Right atrium auricular region (tissue), 2 donors: ENCODE results near the gene WNT10A. TPM values are rescaled to one million over a fixed set of nuclear protein-coding genes. Genes with fewer than 3 reads are reported as not detected.
"Not testable (repeated sequence)": the region's sequence is repeated elsewhere in the genome, so short reads cannot be mapped to it uniquely, and the experiment has no call there.

Experiments
- DNase-seq: peaks from one replicate; pipeline ENCODE4 v3.0.0-alpha.2; 2019; ENCODE audit warnings: low spot score
- H3K27ac ChIP-seq, 2 donors: fragments of 200-600 bp; sonication (generic); 1 replicate in 1 of 2; 2 replicates in 1 of 2; pipeline ENCODE4 v1.5.1; 2016 to 2019
- H3K27me3 ChIP-seq, 2 donors: fragments of 200-600 bp; sonication (generic); one replicate each; pipeline versions ENCODE4 v1.5.1 to v1.6.0; 2017 to 2019
- H3K36me3 ChIP-seq: fragments of 200-600 bp; sonication (generic); one replicate; pipeline ENCODE4 v1.5.1; 2016
- H3K4me1 ChIP-seq, 2 donors: fragments of 200-600 bp; sonication (generic); one replicate each; pipeline versions ENCODE4 v1.5.1 to v1.6.0; 2017 to 2019
- H3K4me3 ChIP-seq, 2 donors: fragments of 200-600 bp; sonication (generic); 1 replicate in 1 of 2; 2 replicates in 1 of 2; pipeline ENCODE4 v1.5.1; 2017 to 2019; ENCODE audit warnings: mild to moderate bottlenecking in 1 of 2, moderate library complexity in 1 of 2
- H3K9me3 ChIP-seq, 2 donors: fragments of 200-600 bp; sonication (generic); one replicate each; pipeline ENCODE4 v1.5.1; 2019
- total RNA-seq, 2 donors: library from RNA; depleted of rRNA; stranded (reverse); fragments of >200 nt; gene quantifications; one replicate each; pipeline ENCODE4 v1.1.0, GENCODE V29; 2016
- TF ChIP-seq, protein P1 (sequence below), 2 donors: fragments of 200-600 bp; sonication (generic); IDR thresholded peaks; one replicate each; pipeline ENCODE4 v1.5.1; 2019; ENCODE audit warnings: antibody characterized with exemption in 2 of 2

The WNT10A gene
- total RNA-seq, 2 donors from 2014 or later, result 0.90 to 1.2 TPM

DNA sequence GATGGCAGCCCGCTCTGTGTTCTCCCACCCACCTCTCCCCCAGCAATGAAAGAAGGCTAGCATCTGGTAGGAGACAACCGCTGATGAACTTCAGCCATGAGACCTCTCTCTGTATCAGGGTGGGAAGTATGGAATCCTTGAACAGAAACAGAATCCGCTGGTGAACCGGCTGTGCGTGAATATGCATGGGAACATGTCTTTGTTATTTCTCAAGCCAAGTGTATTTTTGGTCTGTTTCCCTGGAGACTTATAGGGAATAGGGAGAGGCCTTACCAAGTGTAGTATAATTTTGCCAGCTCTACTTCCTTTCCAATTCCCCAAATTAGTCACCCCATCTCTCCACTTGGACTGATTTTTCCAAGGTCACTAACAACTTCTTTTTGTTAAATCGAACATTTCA, 30.1 kb downstream of the WNT10A start:
- TF ChIP-seq, protein P1, sequence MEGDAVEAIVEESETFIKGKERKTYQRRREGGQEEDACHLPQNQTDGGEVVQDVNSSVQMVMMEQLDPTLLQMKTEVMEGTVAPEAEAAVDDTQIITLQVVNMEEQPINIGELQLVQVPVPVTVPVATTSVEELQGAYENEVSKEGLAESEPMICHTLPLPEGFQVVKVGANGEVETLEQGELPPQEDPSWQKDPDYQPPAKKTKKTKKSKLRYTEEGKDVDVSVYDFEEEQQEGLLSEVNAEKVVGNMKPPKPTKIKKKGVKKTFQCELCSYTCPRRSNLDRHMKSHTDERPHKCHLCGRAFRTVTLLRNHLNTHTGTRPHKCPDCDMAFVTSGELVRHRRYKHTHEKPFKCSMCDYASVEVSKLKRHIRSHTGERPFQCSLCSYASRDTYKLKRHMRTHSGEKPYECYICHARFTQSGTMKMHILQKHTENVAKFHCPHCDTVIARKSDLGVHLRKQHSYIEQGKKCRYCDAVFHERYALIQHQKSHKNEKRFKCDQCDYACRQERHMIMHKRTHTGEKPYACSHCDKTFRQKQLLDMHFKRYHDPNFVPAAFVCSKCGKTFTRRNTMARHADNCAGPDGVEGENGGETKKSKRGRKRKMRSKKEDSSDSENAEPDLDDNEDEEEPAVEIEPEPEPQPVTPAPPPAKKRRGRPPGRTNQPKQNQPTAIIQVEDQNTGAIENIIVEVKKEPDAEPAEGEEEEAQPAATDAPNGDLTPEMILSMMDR (IDR thresholded peaks at IDR 0.05), result no peak

GRCh38 chr2:218920504-218920903, 39.9 kb downstream of the WNT10A start:
- Histone ChIP-seq H3K27me3 (no peaks in the 10 kb centered on the region), H3K4me3 (no peak overlapping the region)

More for the DNA sequence above, 30.1 kb downstream of the WNT10A start:
- no peaks in the 10 kb centered on the region for H3K36me3 ChIP-seq
- peaks cover 0 to 7% of the 10 kb centered on the region in 2 donors for H3K4me1 ChIP-seq
- no peak overlapping the region for H3K27ac ChIP-seq
- no peaks in the 10 kb centered on the region for H3K9me3 ChIP-seq
- DNase-seq, result no peak
- no peak overlapping the region for H3K4me3 ChIP-seq
- H3K27me3 ChIP-seq, result no peaks in the 10 kb centered on the region

GRCh38 chr2:218924757-218925156, 44.1 kb downstream of the WNT10A start:
- Histone ChIP-seq H3K9me3 (no peaks in the 10 kb centered on the region), H3K4me1 (no peaks in the 10 kb centered on the region), H3K27me3 (no peaks in the 10 kb centered on the region), H3K27ac (no peak overlapping the region), H3K36me3 (no peaks in the 10 kb centered on the region), H3K4me3 (no peak overlapping the region)
- DNase-seq, result no peak
- TF ChIP-seq, protein P1 (IDR thresholded peaks at IDR 0.05), result no peak

More at GRCh38 chr2:218920504-218920903, 39.9 kb downstream of the WNT10A start:
- Histone ChIP-seq H3K36me3 (no peaks in the 10 kb centered on the region), H3K4me1 (no peaks in the 10 kb centered on the region), H3K9me3 (no peaks in the 10 kb centered on the region), H3K27ac (no peak overlapping the region)
- DNase-seq, result no peak
- TF ChIP-seq, protein P1 (IDR thresholded peaks at IDR 0.05), result no peak

DNA sequence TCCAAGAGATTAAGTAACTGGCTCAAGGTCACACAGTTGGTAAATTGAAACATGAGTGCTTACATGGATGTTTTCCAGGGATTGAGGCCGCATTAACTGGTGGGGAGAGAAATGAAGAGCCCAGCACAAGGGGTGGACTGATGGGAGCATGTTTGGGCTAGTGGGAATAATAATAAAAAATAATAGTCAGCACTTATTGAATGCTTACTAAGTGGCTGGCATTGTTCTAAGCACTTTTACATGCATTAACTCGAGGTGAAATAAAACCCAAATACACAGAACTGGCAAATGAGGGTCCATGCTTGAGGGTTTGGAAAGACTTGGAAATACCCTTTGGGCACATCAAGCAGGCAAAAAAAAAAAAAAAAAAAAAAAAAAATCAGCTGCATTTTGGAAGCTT, 44.8 kb downstream of the WNT10A start:
- Histone ChIP-seq H3K4me1 (no peaks in the 10 kb centered on the region), H3K36me3 (no peaks in the 10 kb centered on the region), H3K9me3 (no peaks in the 10 kb centered on the region), H3K27ac (no peak overlapping the region), H3K4me3 (no peak overlapping the region), H3K27me3 (no peaks in the 10 kb centered on the region)
- TF ChIP-seq, protein P1 (IDR thresholded peaks at IDR 0.05), result no peak
- DNase-seq, result no peak

DNA sequence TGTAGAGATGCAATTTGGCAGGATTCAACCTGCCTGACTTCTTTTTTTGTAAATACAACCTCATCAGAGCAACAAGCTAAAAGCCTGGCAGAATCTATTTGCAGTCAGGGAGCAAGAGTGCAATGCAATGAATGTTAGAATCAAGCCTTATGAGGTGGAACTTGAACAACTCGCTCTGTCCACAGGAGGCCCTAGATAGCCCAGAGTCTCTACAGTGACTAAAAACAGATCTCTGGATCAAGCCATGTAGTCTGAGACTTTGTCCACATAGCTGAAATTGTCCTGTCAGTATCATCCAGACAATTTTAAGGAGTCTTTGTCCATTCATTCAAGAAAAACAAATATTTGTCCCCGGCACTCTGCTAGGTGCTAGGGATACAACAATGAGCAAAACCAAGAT, 46.8 kb downstream of the WNT10A start:
- TF ChIP-seq, protein P1 (IDR thresholded peaks at IDR 0.05), result no peak

GRCh38 chr2:218927876-218928275, 47.2 kb downstream of the WNT10A start:
- TF ChIP-seq, protein P1 (IDR thresholded peaks at IDR 0.05), result no peak
- Histone ChIP-seq H3K36me3 (no peaks in the 10 kb centered on the region), H3K4me3 (no peak overlapping the region), H3K27me3 (no peaks in the 10 kb centered on the region), H3K9me3 (no peaks in the 10 kb centered on the region), H3K27ac (no peak overlapping the region), H3K4me1 (no peaks in the 10 kb centered on the region)
- DNase-seq, result no peak

More for the DNA sequence above, 46.8 kb downstream of the WNT10A start:
- Histone ChIP-seq H3K9me3 (no peaks in the 10 kb centered on the region), H3K4me3 (no peak overlapping the region), H3K27ac (no peak overlapping the region), H3K36me3 (no peaks in the 10 kb centered on the region), H3K4me1 (no peaks in the 10 kb centered on the region), H3K27me3 (no peaks in the 10 kb centered on the region)
- DNase-seq, result no peak

DNA sequence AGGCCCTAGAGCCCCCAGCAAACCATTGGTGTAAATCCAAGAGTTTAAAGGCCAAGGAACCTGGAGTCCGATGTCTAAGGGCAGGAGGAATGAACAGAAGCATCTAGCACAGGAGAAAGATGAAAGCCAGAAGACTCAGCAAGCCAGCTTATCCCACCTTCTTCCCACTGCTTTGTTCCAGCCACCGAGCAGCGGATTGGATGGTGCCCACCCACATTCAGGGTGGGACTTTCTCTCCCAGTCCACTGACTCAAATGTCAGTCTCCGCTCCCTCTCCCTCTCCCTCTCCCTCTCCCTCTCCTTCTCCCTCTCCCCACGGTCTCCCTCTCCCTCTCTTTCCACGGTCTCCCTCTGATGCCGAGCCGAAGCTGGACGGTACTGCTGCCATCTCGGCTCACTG, 49.8 kb downstream of the WNT10A start:
- DNase-seq, H3K27ac ChIP-seq, H3K36me3 ChIP-seq, H3K9me3 ChIP-seq, H3K27me3 ChIP-seq, H3K4me3 ChIP-seq, H3K4me1 ChIP-seq: not testable (repeated sequence)

DNA sequence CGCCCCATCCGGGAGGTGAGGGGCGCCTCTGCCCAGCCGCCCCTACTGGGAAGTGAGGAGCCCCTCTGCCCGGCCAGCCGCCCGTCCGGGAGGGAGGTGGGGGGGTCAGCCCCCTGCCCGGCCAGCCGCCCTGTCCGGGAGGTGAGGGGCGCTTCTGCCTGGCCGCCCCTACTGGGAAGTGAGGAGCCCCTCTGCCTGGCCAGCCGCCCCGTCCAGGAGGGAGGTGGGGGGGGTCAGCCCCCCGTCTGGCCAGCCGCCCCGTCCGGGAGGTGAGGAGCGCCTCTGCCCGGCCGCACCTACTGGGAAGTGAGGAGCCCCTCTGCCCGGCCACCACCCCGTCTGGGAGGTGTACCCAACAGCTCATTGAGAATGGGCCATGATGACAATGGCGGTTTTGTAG, 51.1 kb downstream of the WNT10A start:
- not testable (repeated sequence) for DNase-seq, H3K9me3 ChIP-seq, H3K27me3 ChIP-seq

More for the DNA sequence above, 51.1 kb downstream of the WNT10A start:
- H3K4me1 ChIP-seq, H3K27ac ChIP-seq, H3K4me3 ChIP-seq, H3K36me3 ChIP-seq: not testable (repeated sequence)
